GM18858 (cell line): ENCODE measurements around the gene DACT3.

ENCODE experiments used
- ATAC-seq: cut with Tn5 transposase; IDR thresholded peaks from one replicate; pipeline ENCODE4 v1.9.1; 2021; ENCODE audit not compliant: unreplicated experiment

Gene DACT3

GRCh38 chr19:46614114-46614722 lies 46.8 kb downstream of the DACT3 start:
- no peak for ATAC-seq

DNA sequence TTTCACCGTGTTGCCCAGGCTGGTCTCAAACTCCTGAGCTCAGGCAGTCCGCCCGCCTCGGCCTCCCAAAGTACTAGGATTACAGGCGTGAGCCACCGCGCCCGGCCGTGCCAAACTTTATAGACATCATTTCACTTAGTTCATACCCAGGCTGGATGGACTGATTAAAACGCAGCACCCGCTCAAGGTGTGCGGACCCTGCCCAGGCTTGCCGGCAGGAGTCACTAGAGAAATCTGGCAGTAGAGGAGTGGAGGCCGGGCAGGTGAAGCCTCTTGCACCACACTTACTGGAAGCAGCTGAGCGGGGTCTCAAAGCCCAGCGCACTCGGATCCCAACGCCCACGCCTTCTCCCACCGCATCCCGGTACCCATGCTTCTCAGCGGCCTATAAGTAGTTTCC lies 47.5 kb downstream of the DACT3 start:
- no peak for ATAC-seq

- ATAC-seq, result no peak
Measured at GRCh38 chr19:46611776-46612175, 49.2 kb downstream of the DACT3 start.

GRCh38 chr19:46610851-46611770 lies 49.9 kb downstream of the DACT3 start:
- no peak for ATAC-seq

- ATAC-seq, result no peak
Measured at GRCh38 chr19:46610413-46610775, 50.6 kb downstream of the DACT3 start.

GRCh38 chr19:46609511-46610412 lies 51.2 kb downstream of the DACT3 start:
- ATAC-seq, result no peak

DNA sequence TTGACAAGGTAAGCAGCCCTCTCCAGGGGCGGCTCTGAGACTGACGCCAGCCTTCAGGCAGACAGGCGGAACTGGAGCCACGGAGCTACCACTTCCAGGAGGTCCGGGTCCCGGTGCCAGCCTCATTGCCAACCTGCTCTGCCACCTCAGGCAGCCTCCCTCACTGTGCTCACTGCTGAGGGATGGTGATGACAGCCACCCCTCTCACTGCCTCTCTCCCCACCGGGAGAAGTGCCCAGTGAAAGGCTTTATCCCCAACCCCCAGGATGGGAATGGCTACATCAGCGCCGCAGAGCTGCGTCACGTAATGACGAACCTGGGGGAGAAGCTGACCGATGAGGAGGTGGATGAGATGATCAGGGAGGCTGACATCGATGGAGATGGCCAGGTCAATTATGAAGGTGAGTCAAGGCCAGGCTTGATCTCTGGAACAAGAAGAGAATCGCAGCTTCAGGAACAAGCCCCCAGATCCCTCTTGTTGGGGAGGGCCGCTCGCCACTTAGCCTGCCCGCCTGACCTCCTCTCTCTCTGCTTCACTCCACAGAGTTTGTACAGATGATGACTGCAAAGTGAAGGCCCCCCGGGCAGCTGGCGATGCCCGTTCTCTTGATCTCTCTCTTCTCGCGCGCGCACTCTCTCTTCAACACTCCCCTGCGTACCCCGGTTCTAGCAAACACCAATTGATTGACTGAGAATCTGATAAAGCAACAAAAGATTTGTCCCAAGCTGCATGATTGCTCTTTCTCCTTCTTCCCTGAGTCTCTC lies 52.2 kb downstream of the DACT3 start:
- no peak for ATAC-seq

DNA sequence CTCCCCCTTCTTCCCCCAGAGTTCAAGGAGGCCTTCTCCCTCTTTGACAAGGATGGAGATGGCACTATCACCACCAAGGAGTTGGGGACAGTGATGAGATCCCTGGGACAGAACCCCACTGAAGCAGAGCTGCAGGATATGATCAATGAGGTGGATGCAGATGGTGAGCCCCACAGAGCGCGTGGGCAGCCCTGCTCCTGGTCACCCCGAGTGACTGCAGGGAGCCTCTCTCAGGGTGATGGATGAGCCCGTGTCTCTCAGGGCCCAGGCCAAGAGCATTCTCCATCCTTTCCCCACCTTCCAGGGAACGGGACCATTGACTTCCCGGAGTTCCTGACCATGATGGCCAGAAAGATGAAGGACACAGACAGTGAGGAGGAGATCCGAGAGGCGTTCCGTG lies 52.8 kb downstream of the DACT3 start:
- ATAC-seq, result no peak

DNA sequence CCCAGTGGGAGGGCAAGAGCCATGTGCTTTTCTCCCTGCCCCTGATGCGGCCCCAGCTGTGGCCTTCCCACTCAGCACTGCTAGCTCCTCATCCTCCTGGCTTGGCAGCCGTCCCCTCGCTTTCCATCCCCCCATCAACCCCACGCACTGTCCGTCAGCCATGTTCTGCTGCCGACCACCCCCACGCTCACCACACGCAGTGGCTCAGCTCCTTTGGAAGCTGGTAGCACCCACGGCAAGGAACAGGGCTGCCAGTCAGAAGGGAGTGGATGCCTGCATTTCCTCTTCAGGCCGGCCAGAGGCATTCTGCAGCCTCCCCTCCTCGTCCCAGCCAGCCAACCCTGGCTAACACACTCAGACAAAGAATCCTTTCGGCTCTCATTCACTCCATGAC lies 53.5 kb downstream of the DACT3 start:
- ATAC-seq, result no peak

DNA sequence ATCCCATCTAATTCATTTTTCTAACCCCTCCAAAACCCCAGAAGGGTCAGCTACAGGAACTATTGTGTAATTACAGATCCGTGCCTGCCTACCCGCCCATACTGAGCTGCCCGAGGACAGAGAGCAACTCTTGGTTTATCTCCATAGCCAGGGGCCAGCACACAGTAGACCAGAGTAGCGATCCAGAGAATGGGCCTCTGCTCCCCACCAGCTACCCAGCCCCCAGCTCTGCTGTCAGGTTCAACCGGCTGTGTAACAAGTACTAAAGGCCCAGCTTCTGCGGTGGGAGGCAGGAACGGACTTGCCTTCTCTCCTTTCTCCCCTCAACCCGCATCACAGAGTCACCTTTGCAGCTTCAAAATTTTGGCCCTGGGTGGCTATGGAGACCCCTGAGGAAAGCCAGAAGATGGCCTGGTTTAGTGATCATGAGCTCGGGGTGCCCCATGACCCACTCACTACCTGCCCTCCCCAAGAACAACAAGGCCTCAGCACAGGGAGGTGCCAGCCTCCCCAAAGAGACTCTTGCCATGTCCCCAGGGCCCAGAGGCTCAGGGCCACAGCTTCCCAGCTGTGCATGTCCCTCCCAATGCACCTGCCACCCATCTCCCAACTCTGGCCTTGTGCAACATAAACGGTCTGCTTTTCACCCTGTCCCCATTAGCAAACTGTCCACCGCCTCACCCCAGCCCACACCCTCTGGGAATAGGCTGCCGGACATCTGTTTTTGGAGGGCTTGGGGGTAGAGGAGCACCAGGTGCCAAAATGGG lies 54.1 kb downstream of the DACT3 start:
- ATAC-seq, result no peak

DNA sequence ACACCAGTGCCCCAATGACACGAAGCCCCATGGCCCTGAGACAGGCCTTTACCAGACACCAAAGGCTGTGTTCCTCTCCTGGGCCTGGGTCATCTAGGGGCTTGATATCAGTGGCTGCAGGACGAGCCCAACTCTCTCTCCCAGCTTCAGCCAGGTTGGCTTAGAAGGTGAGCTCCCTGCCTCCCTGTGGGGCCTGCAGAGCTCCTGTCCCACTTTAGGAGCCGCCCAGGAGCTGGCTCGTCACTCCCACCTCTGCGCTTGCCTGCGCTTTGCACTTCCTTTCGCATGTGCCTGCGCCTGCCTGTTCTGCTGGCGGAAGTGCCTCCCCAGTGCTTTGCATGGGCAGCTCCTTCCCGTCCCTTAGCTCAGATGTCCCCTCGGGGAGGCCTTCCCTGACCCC lies 55.0 kb downstream of the DACT3 start:
- no peak for ATAC-seq

DNA sequence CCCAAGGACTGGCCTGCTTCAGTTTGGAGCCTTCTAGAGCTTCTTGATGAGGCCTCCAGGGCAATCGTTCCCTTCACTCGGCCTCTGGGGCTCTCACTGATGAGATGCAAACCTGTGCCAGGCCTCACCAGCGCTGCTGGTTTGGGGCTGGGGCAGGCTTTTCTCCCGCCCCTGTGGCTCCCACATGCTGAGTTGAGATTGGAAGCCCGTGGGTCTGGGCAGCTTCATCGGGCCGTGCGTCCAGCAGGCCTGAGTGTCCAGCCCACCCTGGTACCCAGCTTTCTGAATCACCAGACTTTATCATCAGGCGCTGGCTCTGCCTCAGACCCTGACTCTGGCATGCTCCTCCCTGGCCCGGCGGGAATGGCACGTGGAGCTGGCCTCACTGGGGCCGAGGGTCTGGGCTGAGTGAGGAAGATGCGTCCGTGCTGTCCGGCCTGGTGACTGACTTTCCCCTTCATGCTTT lies 55.6 kb downstream of the DACT3 start:
- no peak for ATAC-seq

DNA sequence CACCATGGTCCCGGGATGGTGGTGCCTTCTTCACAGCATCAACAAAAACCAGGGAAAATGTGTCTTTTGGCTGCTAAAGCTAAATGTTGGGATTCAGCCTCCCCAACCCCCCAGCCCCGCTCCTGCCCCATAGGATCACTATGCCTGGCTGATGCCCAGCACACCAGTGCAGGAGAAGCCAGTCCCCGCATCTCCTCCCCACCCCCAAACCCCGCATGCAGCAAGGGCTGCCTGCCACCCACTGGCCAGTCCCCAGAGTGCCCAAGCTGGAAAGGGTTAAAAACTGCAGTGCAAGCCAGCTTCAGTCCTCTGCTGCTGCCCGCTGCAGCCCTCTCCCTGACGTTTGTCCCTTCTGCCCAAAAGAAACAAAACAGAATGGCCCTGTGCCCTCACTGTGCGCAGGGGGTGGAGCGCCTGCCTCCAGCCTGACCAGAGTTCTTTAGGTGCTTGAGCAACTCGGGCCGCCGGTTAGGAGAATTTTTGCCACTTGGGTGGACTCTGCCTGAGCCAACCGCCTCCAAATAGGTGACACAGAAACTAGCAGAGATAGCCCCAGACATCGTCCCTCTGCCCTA lies 56.1 kb downstream of the DACT3 start:
- no peak for ATAC-seq

GRCh38 chr19:46603752-46604231 lies 57.2 kb downstream of the DACT3 start:
- ATAC-seq, result no peak

DNA sequence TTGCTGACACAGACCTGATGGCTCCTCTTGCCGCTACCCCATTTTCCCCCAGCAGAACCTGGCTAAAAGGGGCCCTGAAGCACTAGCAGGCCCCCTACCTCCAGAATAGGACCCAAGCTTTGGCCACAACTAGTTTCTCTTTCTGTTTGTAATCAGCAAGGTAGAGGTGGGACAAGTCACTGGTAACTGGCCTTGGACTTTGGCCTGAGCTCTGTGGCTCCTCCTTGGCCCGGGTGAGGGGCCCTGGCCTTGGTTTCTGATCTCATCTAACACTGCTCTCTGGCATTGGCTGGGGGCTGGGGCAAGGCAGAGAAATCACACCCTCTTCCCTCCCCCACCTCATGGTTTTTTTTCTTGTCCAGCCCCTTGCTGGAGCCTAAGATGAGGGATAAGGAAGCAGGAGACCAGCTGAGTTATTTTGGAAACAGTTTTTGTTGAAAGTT lies 57.8 kb downstream of the DACT3 start:
- no peak for ATAC-seq

- ATAC-seq, result no peak
Measured at GRCh38 chr19:46602392-46603194, 58.4 kb downstream of the DACT3 start.

DNA sequence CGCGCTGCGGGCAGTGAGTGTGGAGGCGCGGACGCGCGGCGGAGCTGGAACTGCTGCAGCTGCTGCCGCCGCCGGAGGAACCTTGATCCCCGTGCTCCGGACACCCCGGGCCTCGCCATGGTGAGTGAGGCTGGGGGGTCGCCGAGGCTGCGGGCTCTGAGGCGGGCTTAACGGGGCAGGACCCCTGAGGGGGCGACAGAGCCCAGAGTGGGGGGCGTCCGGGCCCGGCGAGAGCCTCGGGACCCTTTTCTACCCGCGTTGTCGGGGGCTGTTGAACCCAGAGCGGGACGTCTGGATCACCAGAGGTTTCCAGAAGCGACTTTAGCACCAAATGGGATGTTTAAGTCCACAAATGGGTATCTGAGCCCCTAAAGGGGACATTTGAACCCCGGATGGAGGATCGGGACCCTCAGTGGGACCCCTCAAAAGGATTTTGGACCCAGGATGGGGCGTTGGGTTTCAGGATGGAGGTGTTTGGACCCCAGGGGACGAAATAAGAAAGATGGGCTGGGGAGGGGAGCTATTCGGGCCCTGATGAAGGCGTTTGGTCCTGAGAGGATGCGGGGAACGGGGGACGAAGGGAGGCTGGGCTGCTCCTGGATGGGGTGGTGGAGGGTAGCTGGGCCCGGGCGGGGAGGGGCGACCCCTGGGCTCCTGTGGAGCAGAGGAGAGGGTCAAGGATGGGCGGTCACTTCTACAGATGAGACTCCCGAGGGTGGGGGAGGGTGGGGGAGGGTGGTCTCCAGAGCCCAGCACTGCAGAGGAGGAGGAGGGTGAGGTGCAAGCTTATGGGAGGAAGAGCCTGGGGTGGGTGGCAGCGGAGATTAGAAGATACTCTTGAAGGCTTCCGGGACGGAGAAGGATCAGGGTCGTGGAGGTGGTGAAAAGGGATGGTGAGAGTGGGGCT lies 59.4 kb downstream of the DACT3 start, which contains the start of gene CALM3:
Gene CALM3 (plus strand): TSS at position 13 of the 907 bp plus-strand sequence. CDS start 105 bp downstream, at position 118.
- ATAC-seq, result no peak
